Adrenal gland (tissue), 12 donors: ENCODE measurements around the gene MC1R. TPM values are rescaled to one million over a fixed set of nuclear protein-coding genes. Genes with fewer than 3 reads are reported as not detected.
"Not testable (repeated sequence)": the region's sequence is repeated elsewhere in the genome, so short reads cannot be mapped to it uniquely, and the experiment has no call there.

ENCODE experiments used
- DNase-seq, 7 donors: peaks; one replicate each; pipeline ENCODE4 v3.0.0-alpha.2; 2019 to 2020
- H3K27ac ChIP-seq, 5 donors: fragments of 200-600 bp; sonication (generic) in 4 of 5; 1 replicate in 3 of 5; 2 replicates in 2 of 5; pipeline versions ENCODE4 v1.5.1 to v1.8.0; 2016 to 2020; ENCODE audit warnings: mild to moderate bottlenecking in 1 of 5
- H3K27me3 ChIP-seq: fragments of 200-600 bp; 2 replicates; pipeline ENCODE4 v1.8.0; 2021
- H3K36me3 ChIP-seq, 2 donors: fragments of 200-600 bp; replicated peaks in 1 of 2; 1 replicate in 1 of 2; 2 replicates in 1 of 2; pipeline versions ENCODE4 v1.5.1 to v1.8.0; 2018 to 2022
- H3K4me1 ChIP-seq, 2 donors: fragments of 200-600 bp; replicated peaks in 1 of 2; 1 replicate in 1 of 2; 2 replicates in 1 of 2; pipeline versions ENCODE4 v1.5.1 to v1.8.0; 2018 to 2021
- H3K4me3 ChIP-seq, 4 donors: fragments of 200-600 bp; sonication (generic) in 3 of 4; one replicate each; pipeline ENCODE4 v1.5.1; 2016 to 2018
- H3K9me3 ChIP-seq, 3 donors: fragments of 200-600 bp; sonication (generic) in 1 of 3; replicated peaks in 1 of 3; 1 replicate in 2 of 3; 2 replicates in 1 of 3; pipeline versions ENCODE4 v1.5.1 to v1.8.0; 2016 to 2021
- CTCF ChIP-seq, 6 experiments: fragments of 450-650 bp in 4 of 6; fragments of 200-600 bp in 2 of 6; sonication (generic) in 1 of 6; IDR thresholded peaks; 1 replicate in 5 of 6; 2 replicates in 1 of 6; pipeline versions ENCODE4 v1.5.1 to v1.8.0; 2016 to 2021; ENCODE audit warnings: antibody characterized with exemption in 6 of 6, mild to moderate bottlenecking in 2 of 6, moderate library complexity in 1 of 6
- POLR2A ChIP-seq, 2 donors: fragments of 450-650 bp; IDR thresholded peaks; one replicate each; pipeline ENCODE4 v1.6.1; 2017; ENCODE audit warnings: antibody characterized with exemption in 2 of 2, mild to moderate bottlenecking in 2 of 2, moderate library complexity in 1 of 2
- WGBS, 4 donors: extraction: QIAGEN DNeasy Blood & Tissue Kit in 2 of 4; methylation state at CpG; one replicate each; pipeline versions ENCODE4 v1.1.5 to v1.1.7; 2013 to 2017; 5-methylcytosine and 5-hydroxymethylcytosine counted together
- intact Hi-C, 2 donors: fragments of 100-400 bp; cut with DNase I; formaldehyde crosslinking; loops; one replicate each; pipeline versions ENCODE4 v1.14.1 to v1.15.0; 2022 to 2023
- polyA plus RNA-seq, 3 donors: library from polyadenylated mRNA; stranded (reverse); fragments of 200-250 nt in 2 of 3; fragments of 350-450 nt in 1 of 3; fragmentation: Illumina TruSeq in 1 of 3; extraction: RNeasy Lipid Tissue Mini Kit (QIAGEN cat#74804) in 1 of 3; gene quantifications; one replicate each; pipeline ENCODE4 v1.2.3, GENCODE V29; 2013 to 2014
- total RNA-seq, 9 donors: library from RNA; depleted of rRNA in 4 of 9; stranded (reverse); fragments of >200 nt in 4 of 9; fragments of 120-200 nt in 1 of 9; fragmentation: NEBNext Ultra II Directional in 1 of 9; extraction: Animal tissue kit (Norgen Biotek cat#: 25700) in 1 of 9; gene quantifications; one replicate each; pipeline versions ENCODE4 v1.1.0 to v1.2.4, GENCODE V29; 2013 to 2023
- donor health status: healthy with polysubstance abuse.
- donor health status: Bipolar disorder and iron deficiency.
- donor health status: DM: yes; HTN: yes; CAD: no.
- donor health status: DM: no; HTN: no; CAD: no.
- donor health status: DM: no; HTN: no; CAD: no.
- donor health status: DM: yes; HTN: yes; CAD: no.

The MC1R gene
- total and polyA plus RNA-seq, 12 donors = 0.55 to 20.4 (median 6.2) TPM

GRCh38 chr16:89931305-89931896 lies 12.7 kb downstream of the MC1R start:
- Histone ChIP-seq H3K27ac (no peak overlapping the region), H3K4me1 (peaks cover 0 to 5% of the 10 kb centered on the region in 2 donors), H3K27me3 (no peaks in the 10 kb centered on the region), H3K9me3 (no peaks in the 10 kb centered on the region), H3K4me3 (no peak overlapping the region), H3K36me3 (peaks cover 0 to 15% of the 10 kb centered on the region in 2 donors)
- DNase-seq = no peak
- WGBS, 4 donors = 83 to 96% (median 83%) methylated on average over 7 to 16 of the region's 16 CpGs
- intact Hi-C loops = no loop called here
- no peak for TF ChIP-seq POLR2A (IDR thresholded peaks at IDR 0.05)

GRCh38 chr16:89931964-89932363 lies 13.3 kb downstream of the MC1R start:
- no peak for TF ChIP-seq CTCF (IDR thresholded peaks at IDR 0.05)
- Histone ChIP-seq H3K36me3 (peaks cover 0 to 15% of the 10 kb centered on the region in 2 donors), H3K4me3 (no peak overlapping the region), H3K27me3 (no peaks in the 10 kb centered on the region), H3K9me3 (no peaks in the 10 kb centered on the region), H3K4me1 (no peaks in the 10 kb centered on the region), H3K27ac (no peak overlapping the region)
- intact Hi-C loops = no loop called here
- no peak for DNase-seq
- 84 to 96% (median 93%) methylated on average over 2 to 6 of the region's 6 CpGs for WGBS, 4 donors

- intact Hi-C loops, H3K4me1 ChIP-seq, H3K27ac ChIP-seq, H3K9me3 ChIP-seq, H3K27me3 ChIP-seq, DNase-seq, H3K4me3 ChIP-seq: not testable (repeated sequence)
- WGBS, 4 donors = 97 to 100% (median 98%) methylated on average over 1 to 23 of the region's 29 CpGs; no CpG with 5 or more reads in 1 of the 4 donors
- H3K36me3 ChIP-seq = peaks cover 0 to 15% of the 10 kb centered on the region in 2 donors
Observed at GRCh38 chr16:89934019-89934418, 15.4 kb downstream of the MC1R start.

GRCh38 chr16:89934611-89935553 lies 16.2 kb downstream of the MC1R start:
- no peaks in the 10 kb centered on the region for H3K4me1 ChIP-seq
- no peak overlapping the region for H3K27ac ChIP-seq
- 95 to 97% (median 96%) methylated on average over 33 to 61 of the region's 61 CpGs for WGBS, 4 donors
- no peak for TF ChIP-seq CTCF (IDR thresholded peaks at IDR 0.05)
- TF ChIP-seq POLR2A (IDR thresholded peaks at IDR 0.05) = no peak
- intact Hi-C loops = no loop called here
- no peak overlapping the region for H3K4me3 ChIP-seq
- H3K9me3 ChIP-seq = no peaks in the 10 kb centered on the region
- DNase-seq = no peak
- peaks cover 0 to 15% of the 10 kb centered on the region in 2 donors for H3K36me3 ChIP-seq
- no peaks in the 10 kb centered on the region for H3K27me3 ChIP-seq

GRCh38 chr16:89935620-89936019 lies 17.0 kb downstream of the MC1R start:
- H3K27me3 ChIP-seq, H3K4me3 ChIP-seq, H3K4me1 ChIP-seq, intact Hi-C loops, H3K9me3 ChIP-seq, H3K27ac ChIP-seq, DNase-seq: not testable (repeated sequence)
- H3K36me3 ChIP-seq = peaks cover 0 to 15% of the 10 kb centered on the region in 2 donors
- 89 to 94% (median 92%) methylated on average over 10 to 26 of the region's 27 CpGs for WGBS, 4 donors
